Measurements from ENCODE around the gene AGT. TPM values are rescaled to one million over a fixed set of nuclear protein-coding genes. Genes with fewer than 3 reads are reported as not detected.

The AGT gene
- total and polyA plus RNA-seq, 3 donors from 2014 or later = 3.3 to 10.7 (median 4.6) TPM

- H3K36me3 ChIP-seq (ENCODE audit: low read depth, missing control alignments) = no peaks in the 10 kb centered on the region
- intact Hi-C loops (cut with DNase I; ENCODE audit: low total_unique reads) = no loop called here
- H3K9me3 ChIP-seq = no peaks in the 10 kb centered on the region
- no peak for TF ChIP-seq POLR2A (IDR thresholded peaks at IDR 0.05)
- TF ChIP-seq CTCF (IDR thresholded peaks at IDR 0.05) = no peak
- peaks cover 14% of the 10 kb centered on the region for H3K4me1 ChIP-seq
- WGBS, 2 donors = 53 to 71% methylated on average over 4 of the region's 4 CpGs
- DNase-seq = no peak
- H3K27me3 ChIP-seq = no peaks in the 10 kb centered on the region
- H3K27ac ChIP-seq = no peak overlapping the region
- H3K4me3 ChIP-seq = no peak overlapping the region
These were observed 33.5 kb downstream of the AGT start for GRCh38 chr1:230680300-230681025.

GRCh38 chr1:230679825-230680224 is 34.1 kb downstream of the AGT start:
- TF ChIP-seq POLR2A (IDR thresholded peaks at IDR 0.05) (no peak), CTCF (IDR thresholded peaks at IDR 0.05) (no peak)
- Histone ChIP-seq H3K4me1 (peaks cover 14% of the 10 kb centered on the region), H3K36me3 (ENCODE audit: low read depth, missing control alignments) (no peaks in the 10 kb centered on the region), H3K9me3 (no peaks in the 10 kb centered on the region), H3K27ac (no peak overlapping the region), H3K27me3 (no peaks in the 10 kb centered on the region), H3K4me3 (no peak overlapping the region)
- intact Hi-C loops (cut with DNase I; ENCODE audit: low total_unique reads) = no loop called here
- DNase-seq = no peak
- 93 to 96% methylated on average over 2 of the region's 2 CpGs for WGBS, 2 donors

- Histone ChIP-seq H3K9me3 (no peaks in the 10 kb centered on the region), H3K27ac (no peak overlapping the region), H3K4me1 (peaks cover 14% of the 10 kb centered on the region), H3K4me3 (no peak overlapping the region), H3K27me3 (no peaks in the 10 kb centered on the region), H3K36me3 (ENCODE audit: low read depth, missing control alignments) (no peaks in the 10 kb centered on the region)
- WGBS, 2 donors = 50 to 62% methylated on average over 3 of the region's 3 CpGs
- DNase-seq = no peak
- TF ChIP-seq POLR2A (IDR thresholded peaks at IDR 0.05) (no peak), CTCF (IDR thresholded peaks at IDR 0.05) (no peak)
- intact Hi-C loops (cut with DNase I; ENCODE audit: low total_unique reads) = no loop called here
These were observed 34.7 kb downstream of the AGT start for GRCh38 chr1:230679192-230679591.

- Histone ChIP-seq H3K4me1 (peaks cover 6% of the 10 kb centered on the region), H3K4me3 (no peak overlapping the region), H3K36me3 (ENCODE audit: low read depth, missing control alignments) (no peaks in the 10 kb centered on the region), H3K27ac (no peak overlapping the region), H3K9me3 (no peaks in the 10 kb centered on the region), H3K27me3 (no peaks in the 10 kb centered on the region)
- intact Hi-C loops (cut with DNase I; ENCODE audit: low total_unique reads) = no loop called here
- TF ChIP-seq CTCF (IDR thresholded peaks at IDR 0.05) (no peak), POLR2A (IDR thresholded peaks at IDR 0.05) (no peak)
- WGBS, 2 donors = 90 to 100% methylated on average over 1 of the region's 1 CpG
- DNase-seq = no peak
These were observed 36.7 kb downstream of the AGT start for GRCh38 chr1:230677200-230677599.

GRCh38 chr1:230674581-230674980 is 39.3 kb downstream of the AGT start:
- H3K36me3 ChIP-seq (ENCODE audit: low read depth, missing control alignments) = no peaks in the 10 kb centered on the region

More at GRCh38 chr1:230674581-230674980, 39.3 kb downstream of the AGT start:
- no peaks in the 10 kb centered on the region for H3K27me3 ChIP-seq
- no peaks in the 10 kb centered on the region for H3K9me3 ChIP-seq
- 92% methylated on average over 2 of the region's 2 CpGs for WGBS, 2 donors
- H3K4me3 ChIP-seq = no peak overlapping the region
- TF ChIP-seq POLR2A (IDR thresholded peaks at IDR 0.05) (no peak), CTCF (IDR thresholded peaks at IDR 0.05) (no peak)
- no peaks in the 10 kb centered on the region for H3K4me1 ChIP-seq
- H3K27ac ChIP-seq = no peak overlapping the region
- no peak for DNase-seq
- intact Hi-C loops (cut with DNase I; ENCODE audit: low total_unique reads) = no loop called here

Data from testis (tissue), 3 donors.